Memory B cell (primary cell): Measurements from ENCODE around the gene PRR5.

ENCODE experiments used
- ATAC-seq: fragments of 150-1000 bp; cut with Tn5 transposase; 2 replicates; pipeline ENCODE4 v1.10.0; 2021; ENCODE audit warnings: low read depth, mild to moderate bottlenecking, moderate library complexity
- DNase-seq, 2 donors: peaks; one replicate each; pipeline ENCODE4 v3.0.0; 2022; ENCODE audit warnings: low spot score in 2 of 2
- H3K27ac Mint-ChIP-seq: one replicate; pipeline ENCODE4 v1.8.0; 2022; ENCODE audit warnings: mild to moderate bottlenecking, moderate library complexity, mixed read lengths
- H3K27me3 Mint-ChIP-seq: one replicate; pipeline ENCODE4 v1.8.0; 2022; ENCODE audit warnings: mixed read lengths
- H3K36me3 Mint-ChIP-seq: one replicate; pipeline ENCODE4 v1.8.0; 2022; ENCODE audit warnings: mild to moderate bottlenecking, mixed read lengths
- H3K4me1 Mint-ChIP-seq: one replicate; pipeline ENCODE4 v1.8.0; 2022; ENCODE audit warnings: mixed read lengths
- H3K4me3 Mint-ChIP-seq: one replicate; pipeline ENCODE4 v1.8.0; 2022; ENCODE audit warnings: mild to moderate bottlenecking, moderate library complexity, mixed read lengths
- H3K9me3 Mint-ChIP-seq: one replicate; pipeline ENCODE4 v1.8.0; 2022; ENCODE audit warnings: mixed read lengths

Gene PRR5

DNA sequence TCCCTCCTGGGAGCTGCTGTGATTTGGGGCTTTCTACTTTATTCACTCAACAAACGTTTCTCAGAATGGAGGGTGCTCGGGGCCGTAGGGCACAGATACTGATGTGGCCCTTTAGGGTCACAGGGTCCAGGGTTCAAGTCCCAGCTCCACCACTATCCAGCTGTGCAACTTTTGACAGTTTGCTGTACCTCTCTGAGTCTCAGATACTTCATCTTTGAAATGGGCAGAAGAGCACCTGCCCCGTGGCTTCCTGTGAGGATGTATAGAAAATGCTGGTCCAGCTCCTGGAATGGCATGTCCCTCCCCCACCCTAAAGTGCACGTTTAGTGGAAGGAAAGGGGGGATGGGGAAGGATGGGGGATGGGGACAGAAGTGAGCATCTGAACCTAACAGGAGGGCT lies 21.9 kb upstream of the PRR5 start:
- H3K36me3 Mint-ChIP-seq, result no peaks in the 10 kb centered on the region

DNA sequence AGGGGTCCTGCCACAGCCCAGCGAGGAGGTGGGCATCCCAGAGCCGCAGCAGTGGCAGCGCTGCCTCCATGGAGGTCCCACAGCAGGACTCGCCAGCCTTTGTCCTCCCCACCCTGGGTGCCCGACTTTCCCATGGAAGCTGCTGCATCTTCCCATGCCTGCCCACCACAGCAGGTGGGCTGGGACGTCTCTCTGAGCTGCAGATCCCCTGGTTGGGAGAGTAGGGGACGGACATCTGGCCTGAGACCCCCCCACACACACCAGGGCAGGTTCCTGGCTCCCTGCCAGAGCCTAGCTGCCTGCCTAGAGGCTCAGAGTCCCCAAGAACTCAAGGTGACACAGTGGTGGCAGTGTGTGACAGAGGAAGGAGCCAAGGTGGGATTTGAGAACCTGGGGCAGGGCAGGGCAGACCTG lies 21.5 kb upstream of the PRR5 start:
- no peak overlapping the region for H3K4me3 Mint-ChIP-seq
- no peaks in the 10 kb centered on the region for H3K36me3 Mint-ChIP-seq
- peaks cover 19% of the 10 kb centered on the region for H3K4me1 Mint-ChIP-seq
- H3K27ac Mint-ChIP-seq, result no peak overlapping the region
- DNase-seq (no peak), ATAC-seq (no peak)
- no peaks in the 10 kb centered on the region for H3K9me3 Mint-ChIP-seq
- peaks cover 5% of the 10 kb centered on the region for H3K27me3 Mint-ChIP-seq

More for the DNA sequence above, 21.9 kb upstream of the PRR5 start:
- DNase-seq (no peak), ATAC-seq (no peak)
- peaks cover 9% of the 10 kb centered on the region for H3K27me3 Mint-ChIP-seq
- H3K4me1 Mint-ChIP-seq, result peaks cover 14% of the 10 kb centered on the region
- H3K27ac Mint-ChIP-seq, result no peak overlapping the region
- H3K4me3 Mint-ChIP-seq, result no peak overlapping the region
- no peaks in the 10 kb centered on the region for H3K9me3 Mint-ChIP-seq

DNA sequence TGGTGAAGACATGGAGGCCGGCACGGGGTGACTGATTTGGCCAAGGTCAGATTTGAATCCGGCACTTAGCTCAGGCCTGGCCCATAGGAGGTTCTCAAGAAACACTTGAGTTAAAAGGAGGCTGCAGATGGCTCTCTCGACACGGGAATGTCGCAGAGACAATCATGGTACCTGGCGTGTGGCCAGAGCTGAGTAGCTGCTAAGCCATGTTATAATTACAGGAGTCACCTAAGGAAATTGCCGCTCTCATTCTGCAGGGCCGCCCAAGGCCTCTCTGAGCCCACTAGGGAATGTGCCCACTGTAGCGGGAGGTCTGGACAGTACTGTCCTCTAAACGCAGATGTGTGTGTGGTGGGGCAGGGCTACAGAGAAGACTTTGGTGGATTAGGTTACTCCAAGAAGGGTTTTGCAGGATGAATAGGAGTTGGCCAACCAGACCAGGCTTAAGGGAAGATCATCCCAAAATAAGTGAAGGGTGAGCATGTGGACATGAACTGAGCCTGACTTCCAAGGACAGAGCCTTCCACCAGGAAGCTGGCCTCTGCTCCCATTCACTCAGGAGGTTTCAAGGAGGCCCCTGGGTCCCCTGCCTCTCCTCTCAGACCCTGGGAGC lies 19.3 kb upstream of the PRR5 start:
- H3K27ac Mint-ChIP-seq, result no peak overlapping the region
- DNase-seq (no peak), ATAC-seq (no peak)
- no peaks in the 10 kb centered on the region for H3K9me3 Mint-ChIP-seq
- peaks cover 24% of the 10 kb centered on the region for H3K4me1 Mint-ChIP-seq
- peaks cover 4% of the 10 kb centered on the region for H3K27me3 Mint-ChIP-seq
- H3K4me3 Mint-ChIP-seq, result no peak overlapping the region
- no peaks in the 10 kb centered on the region for H3K36me3 Mint-ChIP-seq

DNA sequence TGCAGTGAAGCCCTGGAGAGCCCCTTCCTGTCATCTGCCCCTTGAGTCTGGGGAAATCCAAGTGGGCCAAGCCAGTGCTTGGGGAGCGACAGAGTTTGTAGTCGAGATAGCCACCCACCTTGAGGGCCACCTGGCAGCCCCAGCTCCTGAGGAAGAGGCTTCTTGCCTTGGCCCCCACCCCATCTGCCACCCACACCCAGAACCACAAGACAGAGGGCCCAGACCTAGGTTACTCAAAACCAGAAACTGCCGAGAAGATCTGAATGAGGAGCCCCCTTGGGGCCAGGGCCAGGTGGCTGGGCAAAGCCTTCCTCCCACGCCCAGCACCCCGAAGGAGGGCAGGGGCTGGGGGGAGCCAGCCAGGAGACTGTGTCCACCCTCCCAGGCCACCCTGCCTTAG lies 18.8 kb upstream of the PRR5 start:
- Mint-ChIP-seq H3K4me1 (peaks cover 24% of the 10 kb centered on the region), H3K27me3 (peaks cover 4% of the 10 kb centered on the region), H3K9me3 (no peaks in the 10 kb centered on the region), H3K4me3 (no peak overlapping the region), H3K27ac (no peak overlapping the region), H3K36me3 (no peaks in the 10 kb centered on the region)
- ATAC-seq (no peak), DNase-seq (no peak)

DNA sequence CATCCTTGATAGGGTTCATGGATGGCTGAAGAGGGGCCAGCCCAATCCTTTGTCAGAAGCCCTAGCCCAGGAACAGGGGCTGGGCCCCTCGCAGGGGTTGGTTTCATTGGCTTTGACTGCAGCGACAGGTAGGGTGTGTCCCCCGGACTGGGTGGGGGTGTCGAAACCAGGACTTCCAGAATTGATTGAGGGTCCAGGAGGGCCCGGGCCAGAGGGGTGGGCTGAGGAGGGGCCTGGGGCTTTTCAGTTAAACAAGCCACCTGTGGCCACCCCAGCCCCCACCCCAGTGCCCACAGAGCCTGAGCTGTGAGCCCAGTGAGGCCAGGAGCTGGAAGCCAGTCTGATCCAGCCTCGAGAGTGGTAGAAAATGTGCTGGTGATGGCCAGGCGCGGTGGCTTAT lies 18.1 kb upstream of the PRR5 start:
- Mint-ChIP-seq H3K27me3 (peaks cover 6% of the 10 kb centered on the region), H3K27ac (no peak overlapping the region), H3K4me3 (peak overlapping the region; percentile 14), H3K9me3 (no peaks in the 10 kb centered on the region), H3K36me3 (no peaks in the 10 kb centered on the region), H3K4me1 (peaks cover 24% of the 10 kb centered on the region)
- DNase-seq, result no peak
- no peak for ATAC-seq

DNA sequence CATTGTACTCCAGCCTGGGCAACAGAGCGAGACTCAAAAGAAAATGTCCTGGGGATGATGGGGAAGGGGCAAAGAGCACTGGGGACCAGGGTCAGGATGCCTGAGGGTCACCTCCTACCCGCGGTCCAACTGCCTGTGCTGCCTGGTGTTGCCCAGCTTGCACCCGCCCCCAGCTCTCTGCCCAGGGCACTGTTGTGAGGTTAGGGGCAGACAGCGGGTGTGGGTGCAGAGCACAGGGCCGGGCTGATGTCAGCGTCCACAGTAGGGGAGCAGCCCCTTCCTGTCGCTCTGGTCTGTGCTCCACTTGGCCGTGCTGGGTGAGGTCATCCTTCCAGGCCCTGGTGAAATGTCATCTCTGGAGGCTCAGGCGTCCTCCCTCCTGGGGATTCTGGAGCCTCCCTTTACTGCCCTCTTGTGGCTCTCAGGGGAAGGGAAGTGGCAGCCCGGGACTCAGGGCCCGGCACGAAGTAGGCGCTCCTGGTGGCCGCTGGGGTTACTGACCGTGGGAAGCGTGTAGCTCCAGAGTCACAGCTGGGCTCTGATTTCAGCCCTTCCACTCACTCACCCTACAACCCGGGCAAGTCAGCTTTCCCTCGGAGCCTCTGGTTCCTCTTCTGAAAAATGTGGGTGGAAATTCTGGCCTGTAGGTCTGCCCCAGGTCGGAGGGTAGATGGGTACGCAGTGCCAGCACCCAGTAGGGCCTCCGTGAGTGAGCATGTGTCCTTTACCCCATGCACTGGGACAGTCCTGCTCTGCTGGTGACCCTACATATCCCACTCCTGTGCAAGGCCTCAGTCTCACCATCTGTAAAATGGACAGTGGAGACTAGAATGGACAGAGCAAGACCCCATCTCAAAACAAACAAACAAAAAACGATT lies 17.3 kb upstream of the PRR5 start:
- no peaks in the 10 kb centered on the region for H3K36me3 Mint-ChIP-seq
- DNase-seq (peak; percentile 62 to 76), ATAC-seq (peak; percentile 81)
- no peaks in the 10 kb centered on the region for H3K9me3 Mint-ChIP-seq
- peaks cover 24% of the 10 kb centered on the region for H3K4me1 Mint-ChIP-seq
- H3K4me3 Mint-ChIP-seq, result peak overlapping the region; percentile 45
- H3K27me3 Mint-ChIP-seq, result peaks cover 6% of the 10 kb centered on the region
- peak overlapping the region; percentile 42 for H3K27ac Mint-ChIP-seq

DNA sequence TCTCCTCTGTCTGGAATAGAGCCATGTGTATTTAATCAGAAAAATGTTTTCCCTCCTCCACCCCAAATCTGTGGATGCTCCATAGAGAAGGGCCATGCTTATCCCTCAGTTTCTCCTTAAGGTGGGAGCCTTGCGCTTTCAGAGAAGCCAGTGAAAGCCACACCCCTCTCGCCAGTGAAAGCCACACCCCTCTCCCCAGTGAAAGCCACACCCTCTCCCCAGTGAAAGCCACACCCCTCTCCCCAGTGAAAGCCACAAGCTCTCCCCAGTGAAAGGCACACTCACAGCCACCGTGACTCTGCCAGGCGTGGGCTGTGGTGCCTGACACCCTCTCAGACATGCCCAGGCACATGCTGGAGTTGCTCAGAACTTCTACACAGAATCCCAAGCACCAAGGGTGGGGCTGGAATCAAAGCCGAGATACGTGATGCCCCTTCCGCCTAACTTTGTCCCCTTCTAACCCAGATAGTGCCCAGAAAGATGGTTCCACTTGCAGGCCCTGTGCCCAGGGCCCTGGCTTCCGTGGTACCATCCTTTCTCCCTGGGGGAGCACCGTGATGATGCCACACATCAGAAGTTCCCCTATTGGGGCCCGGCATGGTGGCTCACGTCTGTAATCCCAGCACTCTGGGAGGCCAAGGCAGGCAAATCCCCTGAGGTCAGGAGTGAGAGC lies 16.5 kb upstream of the PRR5 start:
- Mint-ChIP-seq H3K9me3 (no peaks in the 10 kb centered on the region), H3K36me3 (no peaks in the 10 kb centered on the region), H3K4me1 (peaks cover 27% of the 10 kb centered on the region), H3K27ac (peak overlapping the region; percentile 42), H3K27me3 (peaks cover 12% of the 10 kb centered on the region), H3K4me3 (peak overlapping the region; percentile 45)
- ATAC-seq (peak; percentile 69), DNase-seq (peak; percentile 50 to 59)

DNA sequence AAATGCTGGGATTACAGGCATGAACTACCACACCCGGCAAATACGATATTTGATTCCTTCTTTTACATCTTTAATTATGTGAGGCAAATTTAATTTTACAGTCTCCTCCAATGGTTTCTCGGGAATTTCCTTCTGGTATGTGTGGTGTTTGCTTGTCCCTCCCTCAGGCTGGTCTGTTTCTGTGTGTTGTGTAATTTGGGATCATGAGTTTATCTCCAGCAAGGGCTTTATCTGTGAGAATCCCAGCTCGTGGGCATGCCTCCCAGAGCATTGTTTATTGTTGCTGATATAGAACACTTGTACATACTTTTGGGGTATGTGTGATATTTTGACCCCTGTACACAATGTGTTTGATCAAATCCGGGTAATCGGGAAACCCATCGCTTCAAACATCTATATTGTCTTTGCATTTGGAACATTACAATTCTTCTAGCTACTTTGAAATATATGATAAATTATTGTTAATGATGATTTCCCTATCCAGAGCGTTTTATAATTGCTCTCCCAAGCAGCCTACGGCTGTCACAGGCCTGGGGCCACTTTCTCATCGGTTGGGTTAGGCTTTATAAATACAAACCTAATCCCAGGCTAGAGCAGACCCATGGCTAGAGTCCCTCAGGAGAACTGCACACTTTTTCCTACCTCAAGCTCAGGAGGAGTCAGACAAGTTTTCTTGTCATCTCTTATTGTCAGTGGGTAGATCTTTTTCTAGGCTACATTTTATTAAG lies 15.0 kb upstream of the PRR5 start:
- Mint-ChIP-seq H3K36me3 (no peaks in the 10 kb centered on the region), H3K9me3 (no peaks in the 10 kb centered on the region), H3K4me3 (no peak overlapping the region), H3K27me3 (peaks cover 12% of the 10 kb centered on the region), H3K27ac (no peak overlapping the region), H3K4me1 (peaks cover 24% of the 10 kb centered on the region)
- DNase-seq, result no peak
- no peak for ATAC-seq

DNA sequence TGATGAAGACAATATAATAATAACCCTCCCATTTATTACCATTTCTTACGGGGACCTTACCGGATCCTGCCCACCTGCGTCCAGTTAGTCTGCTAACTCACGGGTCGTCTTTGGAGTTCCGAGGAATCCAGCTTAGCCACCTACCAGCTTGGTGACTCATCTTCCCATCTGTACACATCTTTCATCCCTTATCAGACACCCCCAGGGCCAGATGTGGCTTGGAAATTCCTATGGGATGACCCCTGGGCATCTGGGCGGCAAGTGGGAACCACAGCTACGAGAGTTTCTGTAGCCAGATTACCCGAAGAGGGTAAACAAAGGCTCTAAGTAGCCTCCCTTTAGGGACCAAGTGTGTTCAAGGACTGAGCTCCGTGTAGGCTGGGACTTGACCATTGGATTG lies 12.8 kb upstream of the PRR5 start:
- no peak for ATAC-seq
- peaks cover 24% of the 10 kb centered on the region for H3K4me1 Mint-ChIP-seq
- no peaks in the 10 kb centered on the region for H3K9me3 Mint-ChIP-seq
- H3K36me3 Mint-ChIP-seq, result no peaks in the 10 kb centered on the region
- DNase-seq, result no peak
- no peak overlapping the region for H3K4me3 Mint-ChIP-seq
- peaks cover 14% of the 10 kb centered on the region for H3K27me3 Mint-ChIP-seq
- H3K27ac Mint-ChIP-seq, result no peak overlapping the region

DNA sequence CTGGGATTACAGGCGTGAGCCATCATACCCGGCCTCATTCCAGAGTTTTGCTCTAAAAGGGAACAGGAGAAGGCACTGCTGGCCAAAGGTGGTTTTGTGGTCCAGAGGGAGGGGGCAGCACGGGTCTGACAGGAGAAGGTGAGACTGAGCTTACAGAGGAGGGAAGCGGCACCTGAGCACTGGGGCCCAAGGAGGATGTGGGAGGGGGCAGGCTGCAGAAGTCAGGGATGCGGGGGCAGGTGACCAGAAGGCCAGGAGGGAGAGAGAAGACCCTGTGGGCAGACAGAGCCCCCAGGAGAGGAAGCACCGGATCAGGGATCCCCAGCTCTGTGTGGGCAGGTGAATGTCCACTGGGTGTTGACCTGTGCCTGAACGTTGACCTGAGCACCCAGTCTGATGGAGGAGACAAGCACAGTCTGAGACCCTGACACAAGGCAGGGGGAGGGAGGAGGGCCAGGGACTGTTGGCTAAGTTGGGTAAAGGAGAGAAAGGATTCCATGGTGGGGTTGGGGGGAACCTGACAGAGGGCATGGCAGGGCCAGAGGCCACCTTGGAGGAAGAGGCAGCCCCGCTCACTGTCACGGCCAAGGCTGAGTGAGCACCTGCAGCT lies 12.0 kb upstream of the PRR5 start:
- no peak overlapping the region for H3K4me3 Mint-ChIP-seq
- H3K4me1 Mint-ChIP-seq, result peaks cover 16% of the 10 kb centered on the region
- no peaks in the 10 kb centered on the region for H3K9me3 Mint-ChIP-seq
- DNase-seq, result no peak
- H3K27me3 Mint-ChIP-seq, result peaks cover 14% of the 10 kb centered on the region
- no peak overlapping the region for H3K27ac Mint-ChIP-seq
- ATAC-seq, result no peak
- no peaks in the 10 kb centered on the region for H3K36me3 Mint-ChIP-seq

DNA sequence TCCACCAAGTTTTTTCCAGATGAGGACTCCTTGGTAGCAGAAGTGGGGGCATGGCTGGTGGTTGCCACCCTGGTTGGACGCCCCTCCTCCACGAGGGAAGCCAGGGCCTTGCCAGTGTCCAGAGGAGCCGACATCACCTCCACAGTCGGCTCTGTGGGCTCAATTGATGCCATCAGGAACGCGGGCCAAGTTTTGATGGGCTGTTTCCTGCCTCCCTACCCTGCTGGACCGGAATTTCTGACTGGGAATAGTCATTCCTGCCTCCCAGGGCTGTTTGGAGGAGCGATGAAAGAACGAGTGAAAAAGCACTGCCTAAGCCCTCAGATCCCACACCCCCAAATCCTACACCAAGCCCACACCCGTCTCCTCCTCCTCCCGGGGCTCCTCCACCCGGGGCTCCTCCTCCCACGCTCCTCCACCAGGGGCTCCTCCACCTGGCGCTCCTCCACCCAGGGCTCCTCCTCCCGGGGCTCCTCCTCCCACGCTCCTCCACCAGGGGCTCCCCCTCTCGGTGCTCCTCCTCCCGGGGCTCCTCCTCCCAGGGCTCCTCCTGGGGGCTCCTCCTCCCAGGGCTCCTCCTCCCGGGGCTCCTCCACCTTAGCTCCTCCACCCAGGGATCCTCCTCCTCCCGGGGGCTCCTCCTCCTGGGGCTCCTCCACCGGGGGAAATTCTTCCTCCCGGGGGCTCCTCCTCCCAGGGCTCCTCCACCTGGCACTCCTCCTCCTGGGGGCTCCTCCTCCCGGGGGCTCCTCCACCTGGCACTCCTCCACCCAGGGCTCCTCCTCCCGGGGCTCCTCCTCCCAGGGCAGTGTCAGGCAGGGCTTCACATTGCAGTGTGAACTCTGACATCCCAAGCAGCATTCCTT lies 10.0 kb upstream of the PRR5 start:
- Mint-ChIP-seq H3K4me1 (peaks cover 3% of the 10 kb centered on the region), H3K27me3 (peaks cover 12% of the 10 kb centered on the region), H3K4me3 (no peak overlapping the region), H3K9me3 (no peaks in the 10 kb centered on the region), H3K36me3 (no peaks in the 10 kb centered on the region), H3K27ac (no peak overlapping the region)
- no peak for ATAC-seq
- DNase-seq, result no peak

DNA sequence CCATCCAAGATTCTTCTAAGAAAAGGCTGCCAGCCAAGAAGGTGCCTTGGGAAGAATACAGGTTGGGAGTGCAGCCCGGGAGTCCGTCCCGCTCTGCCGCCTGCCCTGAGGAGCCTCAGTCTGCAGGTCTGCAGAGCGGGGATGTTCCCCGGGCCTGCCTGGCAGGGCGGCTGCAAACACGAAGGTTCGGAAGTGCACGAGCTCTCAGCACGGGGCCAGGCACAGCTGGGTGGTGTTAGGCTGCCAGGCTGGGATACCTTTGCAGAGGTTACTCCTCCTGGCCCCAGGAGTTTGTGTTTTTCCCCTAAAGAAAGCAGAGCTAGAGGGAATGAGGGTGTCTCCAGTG lies 9.4 kb upstream of the PRR5 start:
- H3K27ac Mint-ChIP-seq, result no peak overlapping the region
- H3K9me3 Mint-ChIP-seq, result no peaks in the 10 kb centered on the region
- H3K27me3 Mint-ChIP-seq, result peaks cover 10% of the 10 kb centered on the region
- no peak overlapping the region for H3K4me3 Mint-ChIP-seq
- DNase-seq, result no peak
- ATAC-seq, result no peak
- no peaks in the 10 kb centered on the region for H3K36me3 Mint-ChIP-seq
- H3K4me1 Mint-ChIP-seq, result peaks cover 3% of the 10 kb centered on the region

DNA sequence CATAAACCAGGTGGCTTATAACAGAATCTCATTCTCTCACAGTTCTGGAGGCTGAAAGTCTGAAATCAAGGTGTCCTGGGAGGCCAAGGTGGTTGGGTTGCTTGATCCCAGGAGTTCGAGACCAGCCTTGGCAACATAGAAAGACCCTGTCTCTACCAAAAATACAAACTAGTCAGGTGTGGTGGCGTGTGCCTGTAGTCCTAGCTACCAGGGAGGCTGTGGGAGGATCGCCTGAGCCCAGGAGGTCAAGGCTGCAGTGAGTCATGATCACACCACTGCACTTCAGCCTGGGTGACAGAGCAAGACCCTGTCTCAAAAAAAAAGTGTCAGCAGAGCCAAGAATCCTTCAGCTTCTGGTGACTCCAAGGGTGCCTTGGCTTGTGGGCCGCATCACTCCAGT lies 8.9 kb upstream of the PRR5 start:
- DNase-seq (no peak), ATAC-seq (no peak)
- Mint-ChIP-seq H3K4me1 (peaks cover 3% of the 10 kb centered on the region), H3K27me3 (peaks cover 10% of the 10 kb centered on the region), H3K9me3 (no peaks in the 10 kb centered on the region), H3K4me3 (no peak overlapping the region), H3K36me3 (no peaks in the 10 kb centered on the region), H3K27ac (no peak overlapping the region)
